ENCODE data around the gene UBE4A.
A peak's percentile ranks its signal among the peaks of the same experiment; 100 is the strongest.
"Not testable (repeated sequence)": the region's sequence is repeated elsewhere in the genome, so short reads cannot be mapped to it uniquely, and the experiment has no call there.

Gene UBE4A

DNA sequence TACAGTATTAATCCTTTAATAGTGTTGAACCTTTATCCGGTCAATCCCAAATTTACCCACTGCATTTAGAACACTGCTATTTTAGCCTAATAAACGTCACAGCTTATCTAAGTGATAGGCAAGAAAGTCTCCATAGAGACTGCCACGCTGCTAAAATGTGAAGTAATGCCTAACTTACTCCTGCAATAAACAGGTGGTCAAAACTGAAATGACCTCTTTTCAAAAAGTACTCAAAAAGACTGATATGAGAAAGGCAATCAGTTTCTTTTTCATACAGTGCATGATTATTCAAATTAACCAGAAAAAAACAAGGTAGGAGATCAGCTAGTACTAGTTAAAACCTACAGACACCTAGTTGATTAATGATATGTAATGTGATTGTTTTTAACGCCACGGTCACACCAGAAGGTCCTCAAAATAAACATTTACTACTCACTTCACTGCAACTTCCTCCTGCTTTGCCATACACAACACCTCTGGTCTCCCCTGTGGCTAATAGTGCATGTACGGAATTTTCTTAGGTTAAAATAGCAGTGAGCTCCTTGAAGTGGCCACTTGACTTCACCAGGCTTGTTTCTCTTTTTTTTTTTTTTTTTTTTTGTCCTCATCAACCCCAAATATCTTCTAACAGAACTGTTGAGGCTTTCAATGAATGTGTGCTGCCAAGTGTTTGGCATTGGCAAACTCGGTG, 50.8 kb downstream of the UBE4A start:
- TF ChIP-seq, protein P1, sequence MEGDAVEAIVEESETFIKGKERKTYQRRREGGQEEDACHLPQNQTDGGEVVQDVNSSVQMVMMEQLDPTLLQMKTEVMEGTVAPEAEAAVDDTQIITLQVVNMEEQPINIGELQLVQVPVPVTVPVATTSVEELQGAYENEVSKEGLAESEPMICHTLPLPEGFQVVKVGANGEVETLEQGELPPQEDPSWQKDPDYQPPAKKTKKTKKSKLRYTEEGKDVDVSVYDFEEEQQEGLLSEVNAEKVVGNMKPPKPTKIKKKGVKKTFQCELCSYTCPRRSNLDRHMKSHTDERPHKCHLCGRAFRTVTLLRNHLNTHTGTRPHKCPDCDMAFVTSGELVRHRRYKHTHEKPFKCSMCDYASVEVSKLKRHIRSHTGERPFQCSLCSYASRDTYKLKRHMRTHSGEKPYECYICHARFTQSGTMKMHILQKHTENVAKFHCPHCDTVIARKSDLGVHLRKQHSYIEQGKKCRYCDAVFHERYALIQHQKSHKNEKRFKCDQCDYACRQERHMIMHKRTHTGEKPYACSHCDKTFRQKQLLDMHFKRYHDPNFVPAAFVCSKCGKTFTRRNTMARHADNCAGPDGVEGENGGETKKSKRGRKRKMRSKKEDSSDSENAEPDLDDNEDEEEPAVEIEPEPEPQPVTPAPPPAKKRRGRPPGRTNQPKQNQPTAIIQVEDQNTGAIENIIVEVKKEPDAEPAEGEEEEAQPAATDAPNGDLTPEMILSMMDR (IDR thresholded peaks at IDR 0.05; ENCODE audit: insufficient read depth, low read depth, low read length, missing control alignments), result no peak

DNA sequence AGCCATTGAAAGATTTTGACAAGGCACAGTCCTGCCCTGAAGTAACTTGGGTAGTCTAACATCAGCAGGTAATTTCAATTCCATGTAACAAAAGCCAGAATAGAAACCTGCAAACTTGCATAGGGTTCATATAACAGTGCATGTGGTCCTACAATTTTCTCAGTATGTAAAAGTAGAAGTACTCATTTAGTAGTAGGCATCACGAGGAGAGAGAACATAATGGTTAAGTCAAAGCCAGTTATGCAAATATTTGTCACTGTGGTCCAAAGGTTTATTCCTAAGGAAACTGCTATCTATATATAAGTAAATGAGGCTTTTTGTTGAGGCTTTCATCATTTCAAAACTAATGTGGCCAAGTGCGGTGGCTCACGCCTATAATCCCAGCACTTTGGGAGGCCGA, 52.1 kb downstream of the UBE4A start:
- TF ChIP-seq, protein P1 (IDR thresholded peaks at IDR 0.05; ENCODE audit: insufficient read depth, low read depth, low read length, missing control alignments), result no peak
- H3K4me3 ChIP-seq (ENCODE audit: low read depth, low read length), result no peak overlapping the region
- peak; percentile 31 for DNase-seq (ENCODE audit: low read depth)

More for the DNA sequence above, 50.8 kb downstream of the UBE4A start:
- H3K4me3 ChIP-seq (ENCODE audit: low read depth, low read length), result no peak overlapping the region
- DNase-seq (ENCODE audit: low read depth), result peak; percentile 66

DNA sequence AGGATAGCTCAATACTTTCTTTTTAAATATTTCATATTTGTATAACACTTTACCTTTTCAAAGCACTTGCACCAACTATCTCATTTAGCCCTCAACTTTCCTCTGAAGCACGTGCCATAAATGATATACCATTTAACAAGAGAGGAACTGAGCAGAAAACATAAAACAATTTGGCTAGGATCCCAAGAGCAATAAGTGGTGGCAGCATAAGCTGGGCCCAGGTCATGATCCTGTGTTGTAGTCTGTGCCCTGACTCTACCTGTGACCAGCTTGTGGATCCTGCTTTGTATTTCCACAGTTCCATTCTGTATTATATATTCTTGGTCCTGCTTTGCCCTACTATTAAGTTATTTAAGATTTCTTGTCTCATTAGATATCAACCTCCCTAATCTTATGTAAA, 53.5 kb downstream of the UBE4A start:
- no peak for DNase-seq (ENCODE audit: low read depth)
- TF ChIP-seq, protein P1 (IDR thresholded peaks at IDR 0.05; ENCODE audit: insufficient read depth, low read depth, low read length, missing control alignments), result no peak
- no peak overlapping the region for H3K4me3 ChIP-seq (ENCODE audit: low read depth, low read length)

- no peak overlapping the region for H3K4me3 ChIP-seq (ENCODE audit: low read depth, low read length)
- TF ChIP-seq, protein P1 (IDR thresholded peaks at IDR 0.05; ENCODE audit: insufficient read depth, low read depth, low read length, missing control alignments), result no peak
- no peak for DNase-seq (ENCODE audit: low read depth)
These were observed 55.8 kb downstream of the UBE4A start for GRCh38 chr11:118415062-118415738.

GRCh38 chr11:118415739-118416068, 56.3 kb downstream of the UBE4A start:
- no peak for DNase-seq (ENCODE audit: low read depth)

DNA sequence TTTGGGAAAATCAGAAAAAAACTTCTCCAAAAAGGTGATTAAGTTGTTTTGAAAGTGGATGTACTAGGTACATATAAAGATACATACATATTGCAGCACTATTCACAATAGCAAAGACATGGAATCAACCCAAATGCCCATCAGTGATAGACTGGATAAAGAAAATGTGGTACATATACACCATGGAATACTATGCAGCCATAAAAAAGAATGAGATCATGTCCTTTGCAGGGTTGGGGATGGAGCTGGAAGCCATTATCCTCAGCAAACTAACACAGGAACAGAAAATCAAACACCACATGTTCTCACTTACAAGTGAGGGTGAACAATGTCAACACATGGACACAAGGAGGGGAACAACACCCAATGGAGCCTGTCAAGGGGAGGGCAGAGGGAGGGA, 57.5 kb downstream of the UBE4A start:
- not testable (repeated sequence) for DNase-seq (ENCODE audit: low read depth)

More at GRCh38 chr11:118415739-118416068, 56.3 kb downstream of the UBE4A start:
- TF ChIP-seq, protein P1 (IDR thresholded peaks at IDR 0.05; ENCODE audit: insufficient read depth, low read depth, low read length, missing control alignments), result no peak
- H3K4me3 ChIP-seq (ENCODE audit: low read depth, low read length), result no peak overlapping the region

DNA sequence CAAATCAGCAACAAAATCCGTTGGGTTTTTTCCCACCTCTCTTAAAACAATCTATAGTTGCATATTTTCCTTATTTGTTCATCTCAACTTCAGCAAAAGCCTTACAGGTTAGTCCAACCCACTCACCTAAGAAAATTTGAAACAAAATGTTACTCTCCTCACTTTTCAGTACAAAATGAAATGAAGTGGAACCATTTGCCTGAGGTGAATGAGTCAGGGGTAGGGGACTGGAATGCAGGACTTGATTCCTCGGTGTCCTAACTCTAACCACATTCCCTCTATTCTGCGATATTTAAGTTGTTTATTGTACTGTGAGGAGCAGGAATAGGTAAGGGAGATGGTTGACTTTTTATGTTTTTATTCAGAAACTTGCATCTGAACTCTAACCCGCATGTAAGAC, 58.4 kb downstream of the UBE4A start:
- H3K4me3 ChIP-seq (ENCODE audit: low read depth, low read length), result no peak overlapping the region
- TF ChIP-seq, protein P1 (IDR thresholded peaks at IDR 0.05; ENCODE audit: insufficient read depth, low read depth, low read length, missing control alignments), result no peak
- DNase-seq (ENCODE audit: low read depth), result no peak

More for the DNA sequence above, 57.5 kb downstream of the UBE4A start:
- H3K4me3 ChIP-seq (ENCODE audit: low read depth, low read length), result not testable (repeated sequence)
